ENCODE results near the gene FOXJ3.

FOXJ3 gene

GRCh38 chr1:42282024-42282579 lies 52.9 kb downstream of the FOXJ3 start:
- DNase-seq (ENCODE audit: low read depth): peak; percentile 86
- H3K4me3 ChIP-seq (ENCODE audit: control insufficient read depth, low read depth, low read length): no peak overlapping the region
- TF ChIP-seq, protein P1, sequence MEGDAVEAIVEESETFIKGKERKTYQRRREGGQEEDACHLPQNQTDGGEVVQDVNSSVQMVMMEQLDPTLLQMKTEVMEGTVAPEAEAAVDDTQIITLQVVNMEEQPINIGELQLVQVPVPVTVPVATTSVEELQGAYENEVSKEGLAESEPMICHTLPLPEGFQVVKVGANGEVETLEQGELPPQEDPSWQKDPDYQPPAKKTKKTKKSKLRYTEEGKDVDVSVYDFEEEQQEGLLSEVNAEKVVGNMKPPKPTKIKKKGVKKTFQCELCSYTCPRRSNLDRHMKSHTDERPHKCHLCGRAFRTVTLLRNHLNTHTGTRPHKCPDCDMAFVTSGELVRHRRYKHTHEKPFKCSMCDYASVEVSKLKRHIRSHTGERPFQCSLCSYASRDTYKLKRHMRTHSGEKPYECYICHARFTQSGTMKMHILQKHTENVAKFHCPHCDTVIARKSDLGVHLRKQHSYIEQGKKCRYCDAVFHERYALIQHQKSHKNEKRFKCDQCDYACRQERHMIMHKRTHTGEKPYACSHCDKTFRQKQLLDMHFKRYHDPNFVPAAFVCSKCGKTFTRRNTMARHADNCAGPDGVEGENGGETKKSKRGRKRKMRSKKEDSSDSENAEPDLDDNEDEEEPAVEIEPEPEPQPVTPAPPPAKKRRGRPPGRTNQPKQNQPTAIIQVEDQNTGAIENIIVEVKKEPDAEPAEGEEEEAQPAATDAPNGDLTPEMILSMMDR (conservative IDR thresholded peaks at IDR 0.05; ENCODE audit: control insufficient read depth, insufficient read depth, low read depth, low read length): no peak

DNA sequence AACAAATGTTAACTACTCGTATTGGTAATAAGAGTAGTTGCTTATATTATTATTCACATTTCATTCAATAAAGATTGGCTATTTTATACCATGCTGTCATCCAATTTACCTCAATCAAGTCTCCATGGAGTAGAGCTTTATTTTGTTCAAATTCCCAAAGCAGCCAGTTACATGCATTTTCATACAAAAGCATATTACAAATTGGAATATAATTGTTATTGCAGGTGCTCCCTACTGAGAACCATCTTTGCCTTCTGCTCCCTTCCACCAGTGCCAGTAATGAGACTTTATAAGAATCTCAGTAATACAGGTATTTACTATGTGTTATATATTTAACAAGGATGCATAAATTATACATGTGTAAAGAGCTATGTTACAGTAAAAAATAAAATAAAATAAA lies 54.2 kb downstream of the FOXJ3 start:
- TF ChIP-seq, protein P1 (conservative IDR thresholded peaks at IDR 0.05; ENCODE audit: control insufficient read depth, insufficient read depth, low read depth, low read length): no peak
- no peak overlapping the region for H3K4me3 ChIP-seq (ENCODE audit: control insufficient read depth, low read depth, low read length)
- DNase-seq (ENCODE audit: low read depth): no peak

DNA sequence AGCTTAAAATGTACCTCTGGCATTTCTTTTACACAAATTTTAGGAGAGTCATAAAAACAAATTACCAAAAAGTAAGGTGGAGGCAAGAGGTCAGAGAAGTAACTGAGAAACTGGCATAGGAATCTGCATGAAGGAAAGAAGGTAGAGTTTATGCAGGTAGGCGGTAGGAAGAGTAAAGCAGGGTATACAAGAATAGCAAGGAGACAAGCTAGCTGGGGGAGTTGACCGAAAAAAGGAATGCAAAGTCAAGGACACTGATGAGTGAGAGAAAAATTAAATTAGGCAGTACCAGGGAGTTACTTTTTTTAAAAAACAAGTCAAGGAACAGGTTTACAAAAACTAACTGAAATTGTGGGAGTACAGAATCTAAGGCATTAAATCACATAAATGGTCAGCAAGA lies 56.0 kb downstream of the FOXJ3 start:
- TF ChIP-seq, protein P1 (conservative IDR thresholded peaks at IDR 0.05; ENCODE audit: control insufficient read depth, insufficient read depth, low read depth, low read length): no peak
- DNase-seq (ENCODE audit: low read depth): no peak
- H3K4me3 ChIP-seq (ENCODE audit: control insufficient read depth, low read depth, low read length): no peak overlapping the region

DNA sequence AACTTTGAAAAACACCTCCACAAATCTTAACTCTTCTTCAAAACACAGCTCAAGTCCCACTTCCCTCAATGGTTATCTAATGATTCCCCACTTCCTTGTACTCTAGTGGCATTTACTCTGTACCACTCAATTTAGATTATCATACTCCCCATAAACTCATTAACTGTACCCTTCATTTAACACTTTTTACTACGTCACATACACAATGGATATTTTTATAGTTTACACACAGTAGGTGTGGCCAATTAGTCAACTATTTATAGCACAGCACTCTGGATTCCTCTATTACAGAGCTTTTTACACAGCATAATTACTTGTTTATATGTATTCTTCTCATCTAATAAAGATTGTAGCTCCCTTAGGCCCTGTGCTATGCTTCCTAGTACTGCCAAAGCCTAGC lies 62.1 kb downstream of the FOXJ3 start:
- TF ChIP-seq, protein P1 (conservative IDR thresholded peaks at IDR 0.05; ENCODE audit: control insufficient read depth, insufficient read depth, low read depth, low read length): no peak
- no peak for DNase-seq (ENCODE audit: low read depth)
- no peak overlapping the region for H3K4me3 ChIP-seq (ENCODE audit: control insufficient read depth, low read depth, low read length)

GRCh38 chr1:42267904-42268303 lies 67.1 kb downstream of the FOXJ3 start:
- no peak overlapping the region for H3K4me3 ChIP-seq (ENCODE audit: control insufficient read depth, low read depth, low read length)
- TF ChIP-seq, protein P1 (conservative IDR thresholded peaks at IDR 0.05; ENCODE audit: control insufficient read depth, insufficient read depth, low read depth, low read length): no peak
- no peak for DNase-seq (ENCODE audit: low read depth)

DNA sequence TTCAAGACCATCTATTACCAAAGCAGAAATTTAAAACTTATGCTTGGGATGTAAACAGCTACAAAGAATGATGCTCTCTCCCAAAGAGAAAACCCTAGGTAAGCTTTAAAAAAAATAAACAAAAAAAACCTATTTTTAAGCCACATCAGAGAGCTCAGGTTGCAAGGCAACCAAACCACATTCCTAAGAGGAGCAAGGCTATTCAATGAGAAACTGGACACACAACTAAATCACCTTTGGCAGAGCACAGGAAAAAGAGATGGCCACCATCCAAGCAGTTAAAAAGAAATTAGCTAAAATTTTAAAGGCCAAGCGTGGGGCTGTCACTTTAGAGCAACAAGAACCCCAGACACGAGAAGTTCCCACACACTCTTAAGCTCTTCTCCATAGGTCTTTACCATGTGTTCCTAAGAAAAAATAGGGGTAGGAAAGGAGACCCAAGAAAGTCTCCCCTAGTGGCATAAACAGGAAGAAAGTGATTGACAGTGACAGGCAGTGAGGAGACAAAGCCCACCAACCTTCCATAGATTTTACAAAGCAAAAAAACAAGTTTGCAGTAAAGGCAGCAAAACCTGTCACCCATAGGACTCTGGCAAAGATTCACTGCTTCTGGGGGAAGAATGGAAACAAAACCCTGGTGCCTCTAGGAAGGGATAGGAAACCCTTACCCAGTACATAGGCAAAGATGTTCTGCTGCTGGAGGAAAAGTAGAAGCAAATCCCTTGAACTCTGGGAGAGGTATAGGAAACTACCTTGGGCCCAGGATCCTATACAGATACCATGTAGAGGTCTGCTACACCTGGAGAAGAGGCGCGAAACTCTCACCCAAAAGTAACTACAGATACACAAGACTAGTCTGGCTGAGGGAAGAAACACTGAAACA lies 68.5 kb downstream of the FOXJ3 start:
- no peak for DNase-seq (ENCODE audit: low read depth)
- TF ChIP-seq, protein P1 (conservative IDR thresholded peaks at IDR 0.05; ENCODE audit: control insufficient read depth, insufficient read depth, low read depth, low read length): no peak
- H3K4me3 ChIP-seq (ENCODE audit: control insufficient read depth, low read depth, low read length): no peak overlapping the region

Data from fibroblast of mammary gland (primary cell).